ENCODE results near the gene GLT6D1. TPM values are rescaled to one million over a fixed set of nuclear protein-coding genes. Genes with fewer than 3 reads are reported as not detected.

The GLT6D1 gene
- total RNA-seq, 1 donor from 2014 or later = not detected

- ChIA-PET CTCF (no interaction called here), POLR2A (no interaction called here)
- no peak for DNase-seq
- Mint-ChIP-seq H3K27me3 (peaks cover 7% of the 10 kb centered on the region), H3K27ac (no peak overlapping the region), H3K9me3 (no peaks in the 10 kb centered on the region), H3K36me3 (ENCODE audit: low read depth) (no peaks in the 10 kb centered on the region), H3K4me1 (no peaks in the 10 kb centered on the region), H3K4me3 (no peak overlapping the region)
- TF ChIP-seq CTCF (IDR thresholded peaks at IDR 0.05) = no peak
- intact Hi-C loops (cut with micrococcal nuclease) = no loop called here
- no peak for ATAC-seq (ENCODE audit: low read depth)
Measured at GRCh38 chr9:135584934-135585333, 54.4 kb downstream of the GLT6D1 start.

- H3K27ac Mint-ChIP-seq = no peak overlapping the region
Measured at GRCh38 chr9:135584371-135584770, 55.0 kb downstream of the GLT6D1 start.

GRCh38 chr9:135583688-135584011 lies 55.7 kb downstream of the GLT6D1 start:
- Mint-ChIP-seq H3K4me1 (no peaks in the 10 kb centered on the region), H3K4me3 (no peak overlapping the region), H3K27ac (no peak overlapping the region), H3K9me3 (no peaks in the 10 kb centered on the region), H3K36me3 (ENCODE audit: low read depth) (no peaks in the 10 kb centered on the region), H3K27me3 (peaks cover 5% of the 10 kb centered on the region)
- ChIA-PET CTCF (no interaction called here), POLR2A (no interaction called here)
- ATAC-seq (ENCODE audit: low read depth) = no peak
- TF ChIP-seq CTCF (IDR thresholded peaks at IDR 0.05) = no peak
- intact Hi-C loops (cut with micrococcal nuclease) = no loop called here
- no peak for DNase-seq

More at GRCh38 chr9:135584371-135584770, 55.0 kb downstream of the GLT6D1 start:
- CTCF ChIA-PET = no interaction called here
- H3K9me3 Mint-ChIP-seq = no peaks in the 10 kb centered on the region
- POLR2A ChIA-PET = no interaction called here
- ATAC-seq (ENCODE audit: low read depth) = no peak
- intact Hi-C loops (cut with micrococcal nuclease) = no loop called here
- H3K36me3 Mint-ChIP-seq (ENCODE audit: low read depth) = no peaks in the 10 kb centered on the region
- peaks cover 5% of the 10 kb centered on the region for H3K27me3 Mint-ChIP-seq
- DNase-seq = no peak
- TF ChIP-seq CTCF (IDR thresholded peaks at IDR 0.05) = no peak
- no peak overlapping the region for H3K4me3 Mint-ChIP-seq
- no peaks in the 10 kb centered on the region for H3K4me1 Mint-ChIP-seq

GRCh38 chr9:135582966-135583687 lies 56.2 kb downstream of the GLT6D1 start:
- ATAC-seq (ENCODE audit: low read depth) = no peak
- Mint-ChIP-seq H3K27ac (no peak overlapping the region), H3K9me3 (no peaks in the 10 kb centered on the region), H3K4me3 (no peak overlapping the region), H3K36me3 (ENCODE audit: low read depth) (no peaks in the 10 kb centered on the region), H3K4me1 (no peaks in the 10 kb centered on the region), H3K27me3 (peaks cover 5% of the 10 kb centered on the region)
- intact Hi-C loops (cut with micrococcal nuclease) = no loop called here
- CTCF ChIA-PET = no interaction called here
- POLR2A ChIA-PET = no interaction called here
- no peak for TF ChIP-seq CTCF (IDR thresholded peaks at IDR 0.05)
- no peak for DNase-seq

GRCh38 chr9:135582541-135582940 lies 56.8 kb downstream of the GLT6D1 start:
- CTCF ChIA-PET = no interaction called here
- Mint-ChIP-seq H3K36me3 (ENCODE audit: low read depth) (no peaks in the 10 kb centered on the region), H3K4me3 (no peak overlapping the region), H3K27me3 (peaks cover 5% of the 10 kb centered on the region), H3K9me3 (no peaks in the 10 kb centered on the region), H3K4me1 (no peaks in the 10 kb centered on the region), H3K27ac (no peak overlapping the region)
- intact Hi-C loops (cut with micrococcal nuclease) = no loop called here
- TF ChIP-seq CTCF (IDR thresholded peaks at IDR 0.05) = no peak
- POLR2A ChIA-PET = no interaction called here
- no peak for ATAC-seq (ENCODE audit: low read depth)
- no peak for DNase-seq

Data from activated B cell treated with CpG ODN at 0.5 μM for 24 hours (primary cell).